Calu3 (cell line): ENCODE data around the gene BCL11A. TPM values are rescaled to one million over a fixed set of nuclear protein-coding genes. Genes with fewer than 3 reads are reported as not detected.

ENCODE experiments used
- BruUV-seq: library from RNA; stranded (reverse); fragments of 400-500 nt; replicated peaks from 2 replicates; lab custom pipeline; 2021; lab: Mats Ljungman, UMichigan
- CTCF ChIA-PET: fragments of 300-600 bp; sonication (Branson Sonifier 250); formaldehyde crosslinking; loops from one replicate; lab custom pipeline; 2022; ENCODE audit warnings: antibody characterized with exemption; lab: Charles Lee
- DNase-seq: peaks from one replicate; pipeline ENCODE4 v3.0.0; 2022
- H3K27ac Mint-ChIP-seq: one replicate; pipeline ENCODE4 v1.8.0; 2022; ENCODE audit warnings: mixed read lengths; ENCODE audit not compliant: unreplicated experiment
- H3K27me3 Mint-ChIP-seq: one replicate; pipeline ENCODE4 v1.8.0; 2022; ENCODE audit warnings: mixed read lengths; ENCODE audit not compliant: unreplicated experiment
- H3K36me3 Mint-ChIP-seq: one replicate; pipeline ENCODE4 v1.8.0; 2022; ENCODE audit warnings: mild to moderate bottlenecking, moderate library complexity, mixed read lengths; ENCODE audit not compliant: insufficient read depth, unreplicated experiment
- H3K4me1 Mint-ChIP-seq: one replicate; pipeline ENCODE4 v1.8.0; 2022; ENCODE audit warnings: mild to moderate bottlenecking, low read depth, mixed read lengths; ENCODE audit not compliant: unreplicated experiment
- H3K4me3 Mint-ChIP-seq: one replicate; pipeline ENCODE4 v1.8.0; 2022; ENCODE audit warnings: mild to moderate bottlenecking, low read depth, moderate library complexity, mixed read lengths; ENCODE audit not compliant: unreplicated experiment
- H3K9me3 Mint-ChIP-seq: one replicate; pipeline ENCODE4 v1.8.0; 2022; ENCODE audit warnings: low read depth, mixed read lengths; ENCODE audit not compliant: unreplicated experiment
- intact Hi-C: fragments of 100-400 bp; cut with micrococcal nuclease; formaldehyde crosslinking; loops from one replicate; pipeline ENCODE4 v1.10.0; 2022; ENCODE audit not compliant: unreplicated experiment
- total RNA-seq: library from RNA; stranded (reverse); gene quantifications from 2 replicates; pipeline ENCODE4 v1.2.3, GENCODE V29; 2022
- TF ChIP-seq, protein P1 (sequence below): fragments of 200-600 bp; IDR thresholded peaks from one replicate; pipeline ENCODE4 v1.8.0; 2022; ENCODE audit warnings: antibody characterized with exemption; ENCODE audit not compliant: unreplicated experiment

Gene BCL11A
- total RNA-seq, 1 experiment from 2014 or later, result 8.5 TPM

DNA sequence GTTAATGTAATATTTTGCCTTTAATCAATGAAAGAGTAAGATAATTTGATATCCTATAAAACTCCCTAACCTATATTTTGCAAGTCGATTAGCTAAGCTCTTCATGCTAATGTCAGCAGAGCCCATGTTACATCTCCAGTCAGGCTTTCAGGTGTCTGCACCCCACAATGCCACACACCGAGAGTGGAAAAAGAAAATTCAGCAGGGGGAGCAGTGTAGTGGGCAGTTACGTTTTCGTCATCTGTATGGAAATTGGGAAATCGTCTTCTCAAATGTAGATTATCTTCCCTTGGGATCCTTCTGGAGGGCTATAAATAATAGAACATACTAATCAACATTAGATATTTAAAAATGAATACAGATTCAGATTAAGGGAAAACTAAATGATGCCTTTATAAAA is 66.3 kb downstream of the BCL11A start:
- intact Hi-C loops, result no loop called here
- no TSS peak for BruUV-seq

DNA sequence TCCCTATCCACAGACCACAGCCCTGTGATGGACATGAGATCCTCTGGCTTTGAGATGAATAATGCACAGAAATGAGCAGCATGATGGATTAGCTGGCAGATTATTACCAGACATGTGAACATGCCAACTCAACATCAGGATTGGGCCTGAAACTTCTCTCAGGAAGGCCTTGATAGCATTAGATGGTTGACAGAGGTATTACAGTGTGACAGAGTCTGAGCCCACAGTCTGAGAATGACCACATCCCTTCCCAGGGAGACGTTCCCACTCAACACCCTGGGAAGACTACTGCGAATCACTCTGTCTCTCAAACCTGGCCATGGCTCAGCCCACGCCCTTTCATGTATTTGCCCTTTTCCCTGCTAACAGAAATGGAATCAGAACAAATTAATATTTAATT is 66.9 kb downstream of the BCL11A start:
- Mint-ChIP-seq H3K27me3 (peaks cover 47% of the 10 kb centered on the region), H3K27ac (no peak overlapping the region), H3K9me3 (no peaks in the 10 kb centered on the region), H3K36me3 (no peaks in the 10 kb centered on the region), H3K4me3 (no peak overlapping the region), H3K4me1 (peaks cover 1% of the 10 kb centered on the region)
- TF ChIP-seq, protein P1, sequence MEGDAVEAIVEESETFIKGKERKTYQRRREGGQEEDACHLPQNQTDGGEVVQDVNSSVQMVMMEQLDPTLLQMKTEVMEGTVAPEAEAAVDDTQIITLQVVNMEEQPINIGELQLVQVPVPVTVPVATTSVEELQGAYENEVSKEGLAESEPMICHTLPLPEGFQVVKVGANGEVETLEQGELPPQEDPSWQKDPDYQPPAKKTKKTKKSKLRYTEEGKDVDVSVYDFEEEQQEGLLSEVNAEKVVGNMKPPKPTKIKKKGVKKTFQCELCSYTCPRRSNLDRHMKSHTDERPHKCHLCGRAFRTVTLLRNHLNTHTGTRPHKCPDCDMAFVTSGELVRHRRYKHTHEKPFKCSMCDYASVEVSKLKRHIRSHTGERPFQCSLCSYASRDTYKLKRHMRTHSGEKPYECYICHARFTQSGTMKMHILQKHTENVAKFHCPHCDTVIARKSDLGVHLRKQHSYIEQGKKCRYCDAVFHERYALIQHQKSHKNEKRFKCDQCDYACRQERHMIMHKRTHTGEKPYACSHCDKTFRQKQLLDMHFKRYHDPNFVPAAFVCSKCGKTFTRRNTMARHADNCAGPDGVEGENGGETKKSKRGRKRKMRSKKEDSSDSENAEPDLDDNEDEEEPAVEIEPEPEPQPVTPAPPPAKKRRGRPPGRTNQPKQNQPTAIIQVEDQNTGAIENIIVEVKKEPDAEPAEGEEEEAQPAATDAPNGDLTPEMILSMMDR, result no peak
- CTCF ChIA-PET, result no interaction called here
- DNase-seq, result no peak
- intact Hi-C loops, result no loop called here
- no TSS peak for BruUV-seq

More for the DNA sequence above, 66.3 kb downstream of the BCL11A start:
- H3K36me3 Mint-ChIP-seq, result no peaks in the 10 kb centered on the region
- H3K9me3 Mint-ChIP-seq, result no peaks in the 10 kb centered on the region
- no peak overlapping the region for H3K4me3 Mint-ChIP-seq
- H3K4me1 Mint-ChIP-seq, result no peaks in the 10 kb centered on the region
- CTCF ChIA-PET, result no interaction called here
- TF ChIP-seq, protein P1, result no peak
- H3K27ac Mint-ChIP-seq, result no peak overlapping the region
- DNase-seq, result no peak
- peaks cover 47% of the 10 kb centered on the region for H3K27me3 Mint-ChIP-seq

DNA sequence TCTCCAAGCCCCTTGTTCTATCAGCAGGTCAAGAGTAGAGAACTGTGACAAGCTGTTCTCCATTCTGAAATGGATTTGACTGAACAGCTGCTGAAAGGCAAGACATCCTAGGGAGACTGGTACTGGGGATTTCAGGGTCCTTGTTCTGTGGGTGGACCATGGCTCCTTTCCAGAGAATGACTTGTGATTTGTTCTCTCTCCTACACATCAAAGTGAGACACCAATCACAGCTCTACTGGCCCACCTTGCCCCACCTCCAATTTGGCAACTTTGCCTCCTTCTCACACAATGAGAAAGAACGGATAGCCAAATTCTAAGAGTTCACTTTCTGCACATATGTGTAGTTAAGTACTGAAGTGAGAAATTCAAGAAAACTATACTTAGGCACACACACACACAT is 67.4 kb downstream of the BCL11A start:
- Mint-ChIP-seq H3K9me3 (no peaks in the 10 kb centered on the region), H3K4me1 (peaks cover 6% of the 10 kb centered on the region), H3K27ac (no peak overlapping the region), H3K36me3 (no peaks in the 10 kb centered on the region), H3K27me3 (peaks cover 48% of the 10 kb centered on the region), H3K4me3 (no peak overlapping the region)
- TF ChIP-seq, protein P1, result no peak
- intact Hi-C loops, result no loop called here
- no TSS peak for BruUV-seq
- CTCF ChIA-PET, result no interaction called here
- no peak for DNase-seq

DNA sequence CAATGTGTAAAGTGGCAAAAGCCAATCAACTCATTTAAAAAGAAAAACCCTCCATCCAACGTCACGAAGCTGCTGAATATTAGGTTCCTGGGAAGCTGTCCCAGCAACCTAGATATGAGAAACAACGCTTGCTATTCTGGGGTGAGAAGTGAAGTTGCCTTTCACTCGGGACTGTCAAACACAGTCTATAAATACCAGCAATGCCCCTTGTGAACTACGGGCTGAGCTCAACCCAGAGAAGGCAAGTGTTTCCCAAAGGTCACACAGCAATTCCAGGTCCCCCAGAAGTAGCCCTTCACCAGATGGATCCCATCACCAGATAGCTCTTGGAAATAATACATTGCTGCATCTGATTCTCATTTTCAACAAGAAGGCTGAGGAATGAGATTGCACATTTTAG is 67.9 kb downstream of the BCL11A start:
- CTCF ChIA-PET, result no interaction called here
- Mint-ChIP-seq H3K4me3 (no peak overlapping the region), H3K4me1 (peaks cover 11% of the 10 kb centered on the region), H3K27me3 (peaks cover 44% of the 10 kb centered on the region), H3K27ac (no peak overlapping the region), H3K9me3 (no peaks in the 10 kb centered on the region), H3K36me3 (no peaks in the 10 kb centered on the region)
- TF ChIP-seq, protein P1, result no peak
- intact Hi-C loops, result no loop called here
- DNase-seq, result no peak
- BruUV-seq, result no TSS peak
